K562 (cell line): Measurements from ENCODE around the gene TUBG2. TPM values are rescaled to one million over a fixed set of nuclear protein-coding genes. Genes with fewer than 3 reads are reported as not detected.

Experiments
- CBX2 ChIP-seq: fragments of 200-600 bp; sonication (generic); IDR thresholded peaks from one replicate; pipeline ENCODE4 v1.6.1; 2012; ENCODE audit warnings: mild to moderate bottlenecking, low read length, inconsistent platforms; ENCODE audit not compliant: insufficient read depth, poor library complexity, severe bottlenecking
- CCAR2 ChIP-seq: fragments of 200-400 bp; formaldehyde crosslinking; IDR thresholded peaks from 2 replicates; pipeline ENCODE4 v1.6.1; 2017; ENCODE audit warnings: mild to moderate bottlenecking, low read depth, low read length
- CHD1 ChIP-seq: fragments of 200-600 bp; sonication (generic); IDR thresholded peaks from one replicate; pipeline ENCODE4 v1.6.1; 2012; ENCODE audit warnings: mild to moderate bottlenecking, moderate library complexity, low read length, inconsistent platforms
- CXXC5 ChIP-seq: fragments of 250-450 bp; sonication (Bioruptor Pico); IDR thresholded peaks from 2 replicates; pipeline ENCODE4 v1.8.0; 2022; ENCODE audit warnings: inconsistent platforms, mild to moderate bottlenecking, moderate library complexity
- ILK ChIP-seq: fragments of 450-650 bp; IDR thresholded peaks from 2 replicates; pipeline ENCODE4 v1.6.1; 2016; ENCODE audit warnings: missing genetic modification characterization, low read depth, mild to moderate bottlenecking, missing compliant biosample characterization, moderate library complexity, borderline replicate concordance
- LARP7 ChIP-seq: fragments of 450-650 bp; IDR thresholded peaks from 2 replicates; pipeline ENCODE4 v1.6.1; 2016
- PHTF2 ChIP-seq: fragments of 250-450 bp; sonication (Bioruptor Pico); IDR thresholded peaks from 2 replicates; pipeline ENCODE4 v1.5.0; 2021; ENCODE audit warnings: mild to moderate bottlenecking
- RFX1 ChIP-seq: fragments of 450-650 bp; IDR thresholded peaks from 2 replicates; pipeline ENCODE4 v1.6.1; 2016; ENCODE audit warnings: mild to moderate bottlenecking, moderate library complexity
- TAF15 ChIP-seq: fragments of 200-400 bp; formaldehyde crosslinking; IDR thresholded peaks from 2 replicates; pipeline ENCODE4 v1.6.1; 2017; ENCODE audit warnings: mild to moderate bottlenecking, low read depth, low read length, moderate library complexity
- ZNF121 ChIP-seq: sonication (generic); formaldehyde crosslinking; conservative IDR thresholded peaks from 2 replicates; pipeline ENCODE4 v1.8.0; 2022; ENCODE audit warnings: missing genetic modification reagents
- ZNF217 ChIP-seq: sonication (generic); formaldehyde crosslinking; IDR thresholded peaks from 2 replicates; pipeline ENCODE4 v1.8.0; 2022; ENCODE audit warnings: mild to moderate bottlenecking, missing genetic modification reagents
- ZNF253 ChIP-seq: fragments of 250-450 bp; sonication (Bioruptor Pico); conservative IDR thresholded peaks from 2 replicates; pipeline ENCODE4 v1.6.1; 2021; ENCODE audit warnings: mild to moderate bottlenecking
- ZNF561 ChIP-seq: fragments of 450-650 bp; formaldehyde crosslinking; conservative IDR thresholded peaks from 2 replicates; pipeline ENCODE4 v1.4.0; 2020; ENCODE audit warnings: mild to moderate bottlenecking, moderate library complexity
- ZNF707 ChIP-seq: fragments of 250-450 bp; sonication (Bioruptor Pico); conservative IDR thresholded peaks from 2 replicates; pipeline ENCODE4 v1.8.0; 2022; ENCODE audit warnings: inconsistent platforms, mild to moderate bottlenecking, moderate library complexity
- polyA plus RNA-seq, 8 experiments: library from polyadenylated mRNA; depleted of rRNA in 4 of 8; stranded (reverse) in 5 of 8; unstranded in 3 of 8; fragments of >200 nt; fragmentation: Nextera tagmentation in 2 of 8; fragmentation: Illumina TruSeq in 1 of 8; extraction: Ambion mirVana in 2 of 8; extraction: Trizol in 1 of 8; gene quantifications; 2 replicates each; pipeline versions ENCODE4 v1.2.1 to v1.2.3, GENCODE V29; 2011 to 2014; ENCODE audit warnings: inconsistent platforms in 1 of 8, missing spikeins in 1 of 8
- total RNA-seq, 7 experiments: library from RNA; depleted of rRNA in 6 of 7; stranded (reverse); fragments of >200 nt in 6 of 7; fragmentation: Illumina TruSeq in 2 of 7; extraction: Trizol in 2 of 7; gene quantifications; 2 replicates each; pipeline versions ENCODE4 v1.2.1 to v1.2.3, GENCODE V29; 2011 to 2021; ENCODE audit warnings: low replicate concordance in 1 of 7
- TF ChIP-seq, protein P1 (sequence below), 2 experiments: fragments of 450-650 bp in 1 of 2; IDR thresholded peaks; 2 replicates each; pipeline ENCODE4 v1.6.1; 2011 to 2017; ENCODE audit warnings: low read depth in 2 of 2, antibody characterized with exemption in 1 of 2, borderline replicate concordance in 1 of 2, low read length in 1 of 2, mild to moderate bottlenecking in 1 of 2, mixed read lengths in 1 of 2; ENCODE audit not compliant: control insufficient read depth in 1 of 2
- TF ChIP-seq, protein P2 (sequence below): fragments of 250-450 bp; sonication (Bioruptor Pico); IDR thresholded peaks from 2 replicates; pipeline ENCODE4 v1.8.0; 2021; ENCODE audit warnings: moderate library complexity, mild to moderate bottlenecking, inconsistent platforms
- TF ChIP-seq, protein P3 (sequence below): fragments of 450-650 bp; conservative IDR thresholded peaks from 2 replicates; pipeline ENCODE4 v1.6.1; 2016; ENCODE audit warnings: missing genetic modification characterization, low read depth, mild to moderate bottlenecking, missing compliant biosample characterization, moderate library complexity
- TF ChIP-seq, protein P4 (sequence below): fragments of 450-650 bp; IDR thresholded peaks from 2 replicates; pipeline ENCODE4 v1.7.1; 2018; ENCODE audit warnings: mild to moderate bottlenecking, low read depth; ENCODE audit not compliant: partially characterized antibody

Gene TUBG2
- total and polyA plus RNA-seq, 9 of the 15 experiments (the other 6 are each of a cell fraction or from before 2014, with no cell fraction given) = 0.09 to 0.80 (median 0.24) TPM; not detected in 2

DNA sequence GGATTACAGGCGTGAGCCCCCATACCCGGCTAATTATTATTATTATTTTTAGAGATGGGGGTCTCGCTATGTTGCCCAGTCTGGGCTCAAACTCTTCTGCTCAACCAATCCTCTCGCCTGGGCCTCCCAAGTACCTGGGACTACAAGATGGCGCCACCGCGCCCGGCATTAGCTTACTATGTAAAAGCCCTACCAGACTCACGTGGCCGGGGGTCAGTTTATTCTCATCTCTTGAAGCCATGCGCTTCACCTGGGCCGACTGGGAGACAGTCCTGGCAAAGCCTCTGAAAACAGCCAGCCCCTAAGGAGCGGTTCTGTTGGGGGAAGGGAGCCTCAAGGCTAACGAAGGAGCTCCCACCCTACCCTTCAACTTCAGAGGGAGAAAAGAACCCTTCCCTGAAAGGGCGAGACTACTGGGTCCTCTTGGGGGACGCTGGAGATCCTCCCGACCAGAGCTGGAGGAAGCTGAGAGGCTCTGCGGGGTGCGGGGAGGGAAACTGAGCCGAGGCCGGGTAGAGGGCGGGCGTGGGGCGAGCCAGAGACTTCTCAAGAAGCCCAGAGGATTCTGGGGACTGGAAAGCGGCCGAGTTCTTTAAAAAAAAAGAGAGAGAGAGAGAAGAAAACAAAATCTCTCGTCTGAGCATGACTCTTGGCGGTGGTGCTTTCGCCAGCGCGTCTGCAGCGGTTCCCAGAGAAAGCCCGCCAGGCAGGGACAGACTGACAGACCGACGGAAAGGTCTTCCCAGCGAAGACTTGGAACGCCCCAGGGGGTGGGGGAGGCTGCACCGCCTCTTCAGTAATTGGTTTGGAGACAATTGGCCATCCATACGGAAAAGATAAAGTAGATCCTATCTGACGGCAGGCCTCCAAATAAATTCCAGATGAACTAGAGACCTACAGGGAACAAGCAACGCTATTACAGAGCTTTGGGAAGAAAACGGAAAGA, 5.6 kb upstream of the TUBG2 start (continued):
- no peak for TF ChIP-seq ILK (tag)
- TF ChIP-seq CXXC5 (CRISPR knock-in tag) = 0 out of 2 replicates have a peak, but pooled peaks have one; percentile 31
- no peak for TF ChIP-seq ZNF707
- no peak for TF ChIP-seq ZNF253 (CRISPR knock-in tag)
- TF ChIP-seq, protein P1, sequence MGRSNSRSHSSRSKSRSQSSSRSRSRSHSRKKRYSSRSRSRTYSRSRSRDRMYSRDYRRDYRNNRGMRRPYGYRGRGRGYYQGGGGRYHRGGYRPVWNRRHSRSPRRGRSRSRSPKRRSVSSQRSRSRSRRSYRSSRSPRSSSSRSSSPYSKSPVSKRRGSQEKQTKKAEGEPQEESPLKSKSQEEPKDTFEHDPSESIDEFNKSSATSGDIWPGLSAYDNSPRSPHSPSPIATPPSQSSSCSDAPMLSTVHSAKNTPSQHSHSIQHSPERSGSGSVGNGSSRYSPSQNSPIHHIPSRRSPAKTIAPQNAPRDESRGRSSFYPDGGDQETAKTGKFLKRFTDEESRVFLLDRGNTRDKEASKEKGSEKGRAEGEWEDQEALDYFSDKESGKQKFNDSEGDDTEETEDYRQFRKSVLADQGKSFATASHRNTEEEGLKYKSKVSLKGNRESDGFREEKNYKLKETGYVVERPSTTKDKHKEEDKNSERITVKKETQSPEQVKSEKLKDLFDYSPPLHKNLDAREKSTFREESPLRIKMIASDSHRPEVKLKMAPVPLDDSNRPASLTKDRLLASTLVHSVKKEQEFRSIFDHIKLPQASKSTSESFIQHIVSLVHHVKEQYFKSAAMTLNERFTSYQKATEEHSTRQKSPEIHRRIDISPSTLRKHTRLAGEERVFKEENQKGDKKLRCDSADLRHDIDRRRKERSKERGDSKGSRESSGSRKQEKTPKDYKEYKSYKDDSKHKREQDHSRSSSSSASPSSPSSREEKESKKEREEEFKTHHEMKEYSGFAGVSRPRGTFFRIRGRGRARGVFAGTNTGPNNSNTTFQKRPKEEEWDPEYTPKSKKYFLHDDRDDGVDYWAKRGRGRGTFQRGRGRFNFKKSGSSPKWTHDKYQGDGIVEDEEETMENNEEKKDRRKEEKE (IDR thresholded peaks at IDR 0.05; ENCODE audit: borderline replicate concordance in 1 of 2, control insufficient read depth in 1 of 2, low read depth in 2 of 2, low read length in 1 of 2) = no peak
- TF ChIP-seq, protein P2, sequence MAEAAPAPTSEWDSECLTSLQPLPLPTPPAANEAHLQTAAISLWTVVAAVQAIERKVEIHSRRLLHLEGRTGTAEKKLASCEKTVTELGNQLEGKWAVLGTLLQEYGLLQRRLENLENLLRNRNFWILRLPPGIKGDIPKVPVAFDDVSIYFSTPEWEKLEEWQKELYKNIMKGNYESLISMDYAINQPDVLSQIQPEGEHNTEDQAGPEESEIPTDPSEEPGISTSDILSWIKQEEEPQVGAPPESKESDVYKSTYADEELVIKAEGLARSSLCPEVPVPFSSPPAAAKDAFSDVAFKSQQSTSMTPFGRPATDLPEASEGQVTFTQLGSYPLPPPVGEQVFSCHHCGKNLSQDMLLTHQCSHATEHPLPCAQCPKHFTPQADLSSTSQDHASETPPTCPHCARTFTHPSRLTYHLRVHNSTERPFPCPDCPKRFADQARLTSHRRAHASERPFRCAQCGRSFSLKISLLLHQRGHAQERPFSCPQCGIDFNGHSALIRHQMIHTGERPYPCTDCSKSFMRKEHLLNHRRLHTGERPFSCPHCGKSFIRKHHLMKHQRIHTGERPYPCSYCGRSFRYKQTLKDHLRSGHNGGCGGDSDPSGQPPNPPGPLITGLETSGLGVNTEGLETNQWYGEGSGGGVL (CRISPR knock-in tag) = no peak
- no peak for TF ChIP-seq LARP7
- TF ChIP-seq CHD1 = no peak
- no peak for TF ChIP-seq ZNF561
- TF ChIP-seq, protein P3, sequence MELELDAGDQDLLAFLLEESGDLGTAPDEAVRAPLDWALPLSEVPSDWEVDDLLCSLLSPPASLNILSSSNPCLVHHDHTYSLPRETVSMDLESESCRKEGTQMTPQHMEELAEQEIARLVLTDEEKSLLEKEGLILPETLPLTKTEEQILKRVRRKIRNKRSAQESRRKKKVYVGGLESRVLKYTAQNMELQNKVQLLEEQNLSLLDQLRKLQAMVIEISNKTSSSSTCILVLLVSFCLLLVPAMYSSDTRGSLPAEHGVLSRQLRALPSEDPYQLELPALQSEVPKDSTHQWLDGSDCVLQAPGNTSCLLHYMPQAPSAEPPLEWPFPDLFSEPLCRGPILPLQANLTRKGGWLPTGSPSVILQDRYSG (tag) = no peak
- TF ChIP-seq ZNF217 (CRISPR knock-in tag) = no peak
- TF ChIP-seq CCAR2 = no peak
- TF ChIP-seq ZNF121 (CRISPR knock-in tag) = peak; percentile 28; the same call in 1 of the 2 replicates
- no peak for TF ChIP-seq TAF15
- no peak for TF ChIP-seq RFX1
- TF ChIP-seq PHTF2 (CRISPR knock-in tag) = no peak
- TF ChIP-seq CBX2 = no peak
- TF ChIP-seq, protein P4, sequence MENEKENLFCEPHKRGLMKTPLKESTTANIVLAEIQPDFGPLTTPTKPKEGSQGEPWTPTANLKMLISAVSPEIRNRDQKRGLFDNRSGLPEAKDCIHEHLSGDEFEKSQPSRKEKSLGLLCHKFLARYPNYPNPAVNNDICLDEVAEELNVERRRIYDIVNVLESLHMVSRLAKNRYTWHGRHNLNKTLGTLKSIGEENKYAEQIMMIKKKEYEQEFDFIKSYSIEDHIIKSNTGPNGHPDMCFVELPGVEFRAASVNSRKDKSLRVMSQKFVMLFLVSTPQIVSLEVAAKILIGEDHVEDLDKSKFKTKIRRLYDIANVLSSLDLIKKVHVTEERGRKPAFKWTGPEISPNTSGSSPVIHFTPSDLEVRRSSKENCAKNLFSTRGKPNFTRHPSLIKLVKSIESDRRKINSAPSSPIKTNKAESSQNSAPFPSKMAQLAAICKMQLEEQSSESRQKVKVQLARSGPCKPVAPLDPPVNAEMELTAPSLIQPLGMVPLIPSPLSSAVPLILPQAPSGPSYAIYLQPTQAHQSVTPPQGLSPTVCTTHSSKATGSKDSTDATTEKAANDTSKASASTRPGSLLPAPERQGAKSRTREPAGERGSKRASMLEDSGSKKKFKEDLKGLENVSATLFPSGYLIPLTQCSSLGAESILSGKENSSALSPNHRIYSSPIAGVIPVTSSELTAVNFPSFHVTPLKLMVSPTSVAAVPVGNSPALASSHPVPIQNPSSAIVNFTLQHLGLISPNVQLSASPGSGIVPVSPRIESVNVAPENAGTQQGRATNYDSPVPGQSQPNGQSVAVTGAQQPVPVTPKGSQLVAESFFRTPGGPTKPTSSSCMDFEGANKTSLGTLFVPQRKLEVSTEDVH = no peak
